ENCODE measurements around the gene GNA15.

- TF ChIP-seq POLR2A (IDR thresholded peaks at IDR 0.05) (no peak), CTCF (IDR thresholded peaks at IDR 0.05) (no peak), POLR2AphosphoS5 (IDR thresholded peaks at IDR 0.05) (no peak), EP300 (IDR thresholded peaks at IDR 0.05) (no peak)
Observed at GRCh38 chr19:3208317-3209207, 72.7 kb downstream of the GNA15 start.

All from sigmoid colon (tissue), 4 donors.